22Rv1 (cell line): Measurements from ENCODE around the gene CAPNS1.

ENCODE experiments used
- CTCF ChIP-seq: fragments of 450-650 bp; IDR thresholded peaks from 2 replicates; pipeline ENCODE4 v1.5.1; 2017; ENCODE audit warnings: mild to moderate bottlenecking
- ZFX ChIP-seq: fragments of 450-650 bp; IDR thresholded peaks from 2 replicates; pipeline ENCODE4 v1.6.1; 2017; ENCODE audit warnings: antibody characterized with exemption, borderline replicate concordance

- TF ChIP-seq CTCF = no peak
- no peak for TF ChIP-seq ZFX
Observed at GRCh38 chr19:36106441-36106840, 33.4 kb upstream of the CAPNS1 start.
